GM19467 (cell line): Measurements from ENCODE around the gene R3HDM2.

ENCODE experiments used
- ATAC-seq: cut with Tn5 transposase; IDR thresholded peaks from one replicate; pipeline ENCODE4 v1.9.1; 2021; ENCODE audit warnings: mild to moderate bottlenecking, moderate library complexity; ENCODE audit not compliant: unreplicated experiment

R3HDM2 gene

DNA sequence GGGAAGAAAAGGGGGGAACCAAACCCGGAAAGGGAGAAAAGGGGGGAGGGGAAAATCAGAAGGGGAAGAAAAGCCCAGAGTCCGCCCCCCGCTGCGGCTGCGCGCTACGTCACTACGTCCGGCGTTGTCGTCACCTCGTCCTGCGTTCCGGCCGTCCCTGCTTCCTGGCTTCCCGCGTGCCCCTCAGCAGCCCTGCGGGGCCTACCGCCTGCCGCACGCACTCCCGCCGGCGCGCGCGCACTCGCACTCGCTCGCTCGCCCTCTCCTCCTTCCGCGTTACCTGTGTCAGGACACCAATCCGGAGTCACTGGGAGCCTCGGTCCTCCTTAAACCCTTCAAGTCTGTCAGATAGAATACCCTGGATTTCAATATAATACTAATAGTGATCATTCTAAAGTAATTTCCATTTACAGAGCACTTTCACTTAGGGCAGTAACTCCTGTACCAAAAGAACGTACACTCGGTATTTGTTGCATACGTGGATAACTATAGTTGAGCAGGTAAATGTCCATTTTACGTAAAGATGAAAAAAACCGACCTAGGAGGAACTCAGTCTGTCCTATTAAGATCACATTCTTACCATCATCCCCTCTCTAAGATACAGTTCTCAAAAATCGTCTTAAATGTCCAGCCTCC, at the start of gene R3HDM2:
TSS of gene R3HDM2 (minus strand) at position 113 of the 636 bp plus-strand sequence. CDS start 120,615 bp downstream, outside the sequence.
- peak; percentile 94 for ATAC-seq

DNA sequence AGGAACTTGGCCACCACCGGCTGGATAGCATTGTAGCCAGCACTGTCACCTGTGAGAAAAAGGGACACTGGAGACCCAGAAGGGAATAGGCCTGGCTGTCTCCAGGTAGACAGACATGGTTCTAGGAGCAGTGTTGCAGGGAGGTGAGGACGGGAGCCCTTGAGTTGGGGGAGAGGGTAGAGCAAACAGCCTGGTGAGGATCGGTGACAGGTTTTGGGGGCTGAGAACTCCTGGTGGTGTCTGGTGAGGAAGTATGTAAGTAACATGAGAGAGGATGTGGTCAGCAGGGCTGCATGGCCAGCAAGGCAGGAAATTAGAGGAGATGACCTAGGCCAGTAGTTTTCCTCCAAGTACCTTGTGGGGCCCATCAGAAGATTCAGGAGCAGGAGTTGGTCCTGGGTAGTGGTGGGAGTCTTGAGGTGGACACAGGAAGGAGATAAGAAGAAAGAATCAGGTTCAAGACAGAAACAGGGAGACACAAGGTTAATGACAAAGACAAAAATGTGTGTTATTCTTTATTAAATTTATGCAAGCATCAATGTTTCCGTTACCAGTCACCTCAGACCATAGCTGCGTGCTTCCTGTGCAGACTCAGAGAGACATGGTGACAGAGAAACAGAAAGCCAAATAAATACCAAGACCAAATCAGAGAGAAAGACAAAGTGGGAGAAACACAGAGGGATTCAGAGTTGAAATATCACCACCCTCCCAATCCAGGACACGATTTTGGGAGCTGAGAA, 48.7 kb upstream of the R3HDM2 start, which contains the start of gene ARHGAP9:
TSS of gene ARHGAP9 (minus strand) at position 491 of the 740 bp plus-strand sequence. CDS start at position 31, 460 bp downstream.
- no peak for ATAC-seq

DNA sequence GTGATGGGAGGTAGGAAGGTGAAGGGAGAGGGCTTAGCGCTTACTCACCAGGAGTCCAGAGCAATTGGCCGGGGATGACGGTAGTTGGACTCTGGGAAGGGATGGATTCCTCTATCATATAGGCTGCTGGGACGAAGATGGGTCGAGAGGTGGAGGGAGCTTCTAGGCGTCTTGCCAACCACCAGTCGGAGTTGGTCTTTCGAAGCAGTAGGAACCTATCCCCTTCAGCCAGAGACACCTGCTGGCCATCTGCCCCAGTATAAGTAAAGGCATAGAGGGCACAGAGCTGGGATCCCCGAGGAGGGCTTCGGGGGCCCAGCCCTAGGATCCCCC, 48.2 kb upstream of the R3HDM2 start:
- ATAC-seq: no peak

DNA sequence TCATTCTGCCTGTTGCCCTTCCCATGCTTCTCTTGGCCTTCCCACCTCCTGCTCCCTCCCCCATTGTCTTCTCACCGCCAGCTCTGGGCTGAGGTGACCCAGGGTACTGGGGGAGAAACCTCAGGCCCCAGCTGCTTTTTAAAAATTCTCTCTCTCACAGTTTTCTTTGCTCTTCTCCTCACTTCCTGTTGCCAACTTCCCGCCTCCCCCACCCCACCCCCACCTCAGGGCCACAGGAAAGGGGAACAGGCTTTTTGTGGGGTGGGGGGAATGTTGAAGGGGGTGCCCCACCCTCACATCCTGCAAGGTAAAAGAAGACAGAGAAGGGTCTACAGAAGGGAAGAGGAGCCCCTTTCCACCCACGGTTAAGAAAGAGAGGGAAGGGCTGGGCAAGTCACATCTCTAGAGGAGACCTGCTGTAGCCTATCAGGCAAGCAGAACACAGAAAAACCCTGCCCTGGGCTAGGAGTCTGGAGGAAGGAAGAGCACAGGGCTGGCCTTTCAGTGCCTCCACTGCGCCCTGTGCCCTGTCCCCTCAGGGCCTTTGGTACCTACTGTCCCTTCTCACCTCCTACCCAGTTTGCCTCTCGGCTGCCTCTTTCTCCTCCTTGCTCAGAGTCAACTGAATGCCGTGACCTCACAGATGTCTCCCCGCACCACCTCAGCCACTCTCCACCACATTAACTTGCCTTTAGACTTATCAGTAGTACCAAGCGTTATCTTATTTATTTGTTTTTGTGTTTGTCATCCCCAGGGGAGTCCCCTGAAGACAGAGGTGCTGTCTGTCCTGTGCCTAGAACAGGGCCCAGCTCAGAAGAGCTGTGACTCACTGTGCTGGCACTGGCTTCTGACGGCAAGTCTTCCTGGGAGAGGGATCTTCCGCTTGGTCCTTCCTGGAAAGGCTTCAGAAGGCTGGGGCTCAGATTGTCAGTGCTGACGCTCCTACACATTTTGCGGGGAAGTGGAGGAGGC, 47.2 kb upstream of the R3HDM2 start:
- ATAC-seq: peak; percentile 33

DNA sequence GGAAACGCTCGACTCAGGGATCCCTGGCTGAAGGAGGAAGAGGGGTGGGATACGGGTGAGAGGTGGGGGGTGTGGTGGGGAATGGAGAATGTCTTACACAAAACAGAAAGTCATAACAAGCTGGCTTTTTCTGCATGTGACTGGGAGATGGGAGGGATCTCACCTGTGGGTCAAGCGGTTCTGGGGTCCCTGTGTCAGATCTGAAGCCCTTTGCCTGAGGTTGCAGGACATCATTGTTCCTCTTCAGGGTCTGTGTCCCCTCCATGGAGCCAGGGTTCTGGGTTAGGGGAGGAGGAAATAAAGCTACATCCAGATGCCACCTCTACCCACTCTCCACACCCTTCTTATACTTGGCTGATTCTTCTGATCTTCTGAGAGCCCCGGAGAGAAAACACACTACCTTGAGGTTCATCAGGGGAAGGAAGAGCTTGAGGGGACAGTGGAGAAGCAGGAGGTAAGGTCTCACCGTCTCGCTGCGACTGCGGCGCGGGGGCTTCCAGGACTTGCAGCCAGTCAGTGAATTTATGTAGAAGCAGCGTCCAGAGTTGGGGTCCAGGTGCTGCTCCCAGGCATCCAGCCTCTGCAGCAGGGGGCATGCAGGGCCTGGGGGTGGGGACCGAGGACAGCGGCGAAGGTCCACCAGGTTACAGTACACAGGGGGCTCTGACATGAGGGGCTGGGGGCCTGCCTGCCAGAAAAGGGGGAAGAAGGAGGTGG, 46.3 kb upstream of the R3HDM2 start:
- ATAC-seq: no peak

DNA sequence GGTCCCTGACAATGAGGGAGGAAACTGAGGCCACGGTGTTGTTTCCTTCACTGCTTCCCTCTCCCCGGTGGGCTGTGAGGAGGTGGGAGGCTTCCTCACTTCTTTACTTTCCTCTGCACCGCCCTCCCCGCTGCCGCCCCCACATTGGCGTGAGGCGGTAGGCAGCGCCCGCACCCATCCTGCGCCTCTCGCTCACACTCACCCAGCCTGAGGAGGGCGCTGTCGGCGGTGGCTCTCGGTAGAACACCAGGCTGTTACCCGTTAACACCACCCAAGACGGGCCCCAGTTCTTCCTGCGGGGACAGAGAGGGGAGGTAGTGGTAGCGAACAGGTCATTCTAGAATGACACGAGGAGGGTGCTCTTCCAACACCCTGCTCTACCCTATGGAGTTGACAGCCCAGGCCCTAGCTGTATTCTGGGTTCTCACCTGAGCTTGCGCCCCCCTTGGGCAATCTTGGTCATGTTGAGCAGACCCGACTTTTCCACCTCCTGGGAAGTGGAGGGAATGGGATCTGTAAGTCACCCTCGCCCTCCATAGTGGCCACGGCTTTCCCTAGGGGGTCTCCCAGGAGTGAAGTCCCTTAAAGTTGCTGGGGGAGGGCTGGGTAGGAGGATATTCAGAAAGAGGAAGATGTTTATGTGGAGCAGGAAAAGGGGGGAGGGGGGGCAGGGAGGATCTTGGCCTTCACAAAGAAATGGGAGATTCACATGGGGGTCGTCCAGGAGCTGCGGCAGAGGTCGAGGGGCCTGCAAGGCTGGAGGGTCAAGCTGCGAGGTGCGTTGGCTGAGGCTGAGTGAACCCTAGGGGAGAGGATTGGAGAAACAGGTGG, 45.5 kb upstream of the R3HDM2 start:
- ATAC-seq: no peak

DNA sequence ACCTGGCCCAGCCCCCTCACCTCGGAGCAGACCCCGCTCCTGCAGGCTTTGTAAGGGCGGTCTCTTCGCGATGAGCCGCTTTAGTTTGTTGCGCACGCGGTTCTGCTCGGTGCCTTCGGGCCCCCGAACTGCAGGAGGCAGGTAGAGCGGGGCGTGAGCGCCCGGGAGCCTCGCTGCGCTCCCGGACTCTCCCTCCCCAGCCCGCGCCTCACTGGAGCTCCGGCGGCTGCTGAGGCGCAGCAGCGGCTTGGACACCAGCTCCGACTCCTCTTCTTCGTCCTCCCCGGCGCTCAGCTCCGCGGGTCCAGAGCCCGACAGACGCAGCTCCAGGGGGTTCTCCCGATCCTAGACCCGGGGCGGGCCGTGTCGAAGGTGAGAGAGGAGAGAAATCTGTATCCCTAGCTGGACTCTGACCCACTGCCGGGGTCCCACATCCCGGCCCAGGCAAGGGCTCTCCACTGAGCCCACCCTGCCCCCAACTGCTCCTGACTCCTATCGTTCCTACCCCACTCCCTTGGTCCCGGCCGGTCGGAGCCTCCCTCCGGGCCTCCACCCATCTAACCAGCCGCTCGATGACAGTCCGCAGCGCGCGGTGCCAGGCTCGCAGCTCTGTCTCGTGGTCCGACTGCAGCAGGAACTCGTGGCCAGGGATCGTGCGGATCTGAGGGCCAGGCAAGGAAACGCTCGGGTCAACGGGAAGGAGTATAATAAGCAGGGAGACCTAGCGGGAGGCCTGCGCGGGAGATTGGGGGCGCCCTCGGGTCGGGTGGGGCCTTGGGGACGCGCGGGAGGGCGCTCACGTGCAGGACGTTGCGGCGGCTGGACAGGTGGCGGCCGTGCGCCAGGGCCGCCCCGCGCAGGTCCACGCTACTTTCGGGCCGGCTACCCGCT, 44.7 kb upstream of the R3HDM2 start:
- ATAC-seq: no peak

DNA sequence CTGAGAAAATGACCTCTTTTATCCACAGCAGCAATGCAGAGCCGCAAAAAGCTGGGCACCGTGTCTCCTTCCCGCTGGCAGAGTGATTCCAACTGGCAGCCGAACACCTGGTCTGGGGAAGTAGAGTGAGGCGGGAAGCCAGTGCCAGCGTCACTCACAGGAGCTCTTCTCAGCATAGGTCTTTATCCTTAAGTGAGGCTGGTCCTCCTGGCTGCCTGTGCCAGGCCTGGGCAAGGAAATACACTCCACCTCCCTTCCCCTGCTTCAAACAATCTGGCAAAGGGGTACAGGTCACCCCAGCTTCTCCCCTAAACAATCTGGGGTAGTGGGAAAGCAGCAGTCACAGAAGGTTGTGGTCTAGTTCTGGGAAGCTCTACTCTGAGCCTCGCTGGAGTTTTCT, 44.0 kb upstream of the R3HDM2 start:
- no peak for ATAC-seq

DNA sequence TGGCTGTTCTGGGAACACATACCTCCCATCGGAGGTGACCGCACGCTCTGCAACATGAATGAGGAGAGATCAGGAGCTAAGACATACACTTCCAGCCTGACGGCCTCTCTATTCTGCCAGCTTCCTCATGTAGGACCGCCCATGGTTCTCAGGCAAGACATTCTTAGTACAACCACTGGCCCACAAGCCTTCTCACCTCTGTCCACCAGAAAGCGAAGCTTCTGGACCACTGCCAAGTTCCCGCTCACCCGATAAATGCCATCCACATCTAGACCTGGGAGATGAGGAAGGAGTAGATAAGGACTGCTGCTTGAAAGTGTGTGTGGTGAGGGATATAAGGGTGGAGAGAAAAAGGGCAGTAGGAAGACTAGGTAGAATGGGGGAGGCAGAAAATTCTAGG, 43.6 kb upstream of the R3HDM2 start:
- ATAC-seq: no peak

DNA sequence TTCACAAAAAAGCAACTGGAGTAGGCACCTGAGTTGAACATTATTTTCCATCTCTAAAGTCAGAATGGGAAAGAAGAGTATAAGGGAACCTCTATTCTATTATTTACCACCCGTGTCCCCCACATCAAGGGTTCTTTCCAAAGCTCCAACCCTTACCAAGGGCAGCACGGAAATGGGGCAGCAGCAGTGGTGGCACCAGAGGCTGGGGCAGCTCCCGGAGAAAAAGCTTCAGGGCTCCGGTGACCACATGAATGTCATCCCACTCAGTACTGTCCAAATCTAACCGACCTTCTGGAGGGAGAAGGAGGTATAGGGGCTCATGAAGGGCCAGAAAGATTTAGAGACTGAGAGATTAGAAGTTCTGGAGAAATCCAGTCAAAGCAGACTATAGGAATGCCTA, 43.0 kb upstream of the R3HDM2 start:
- no peak for ATAC-seq

DNA sequence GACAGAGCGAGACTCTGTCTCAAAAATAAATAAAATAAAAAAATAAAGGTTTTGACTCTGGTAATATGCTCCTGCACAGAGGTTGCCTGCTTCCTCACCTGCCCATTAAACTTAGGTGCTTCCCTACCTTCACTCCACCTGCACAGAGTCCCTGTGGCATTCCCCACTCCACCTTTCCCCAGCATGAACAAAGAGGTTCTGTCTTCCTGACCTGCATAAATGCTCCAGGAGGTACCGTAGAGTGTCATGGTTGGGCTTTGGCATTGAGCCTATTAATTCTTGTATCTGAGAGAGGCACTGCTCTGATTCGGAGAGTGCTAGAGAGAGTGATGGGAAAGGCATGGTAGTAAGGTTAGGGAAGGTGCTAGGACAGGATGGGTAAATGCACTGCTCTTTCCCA, 42.5 kb upstream of the R3HDM2 start:
- ATAC-seq: no peak

DNA sequence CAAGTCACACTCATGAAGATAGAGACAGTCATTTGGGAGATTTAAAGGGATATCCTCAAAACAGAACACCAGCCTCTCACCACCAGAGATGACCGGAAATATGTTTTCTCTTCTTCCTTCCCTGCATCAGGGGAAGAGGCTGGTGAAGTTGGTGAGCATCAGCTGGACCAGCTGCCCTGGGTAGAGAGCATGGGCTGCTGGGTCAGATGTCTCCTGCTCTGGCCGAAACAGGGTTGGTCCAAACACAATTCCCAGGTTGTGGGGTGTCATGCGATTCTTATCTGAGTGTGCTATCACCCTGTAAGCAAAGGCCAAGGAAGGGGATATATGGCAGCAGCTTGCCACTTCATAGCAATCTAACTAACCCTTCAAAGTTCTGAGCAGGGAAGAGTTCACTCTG, 41.5 kb upstream of the R3HDM2 start:
- no peak for ATAC-seq

DNA sequence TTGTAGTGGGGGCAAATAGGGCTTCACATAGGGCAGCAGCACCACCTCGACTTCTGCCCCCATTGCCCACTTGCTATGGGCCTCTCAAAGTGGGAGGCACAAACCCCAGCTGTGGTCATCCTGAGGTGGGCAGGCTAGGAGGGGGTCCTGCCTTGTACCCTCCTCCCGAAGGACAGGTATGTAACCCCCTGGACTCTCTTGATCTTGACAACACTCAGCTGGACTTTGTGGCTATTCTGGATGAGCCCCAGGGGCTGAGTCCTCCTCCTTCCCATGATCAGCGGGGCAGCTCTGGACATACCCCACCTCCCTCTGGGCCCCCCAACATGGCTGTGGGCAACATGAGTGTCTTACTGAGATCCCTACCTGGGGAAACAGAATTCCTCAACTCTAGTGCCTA, 40.8 kb upstream of the R3HDM2 start:
- no peak for ATAC-seq

DNA sequence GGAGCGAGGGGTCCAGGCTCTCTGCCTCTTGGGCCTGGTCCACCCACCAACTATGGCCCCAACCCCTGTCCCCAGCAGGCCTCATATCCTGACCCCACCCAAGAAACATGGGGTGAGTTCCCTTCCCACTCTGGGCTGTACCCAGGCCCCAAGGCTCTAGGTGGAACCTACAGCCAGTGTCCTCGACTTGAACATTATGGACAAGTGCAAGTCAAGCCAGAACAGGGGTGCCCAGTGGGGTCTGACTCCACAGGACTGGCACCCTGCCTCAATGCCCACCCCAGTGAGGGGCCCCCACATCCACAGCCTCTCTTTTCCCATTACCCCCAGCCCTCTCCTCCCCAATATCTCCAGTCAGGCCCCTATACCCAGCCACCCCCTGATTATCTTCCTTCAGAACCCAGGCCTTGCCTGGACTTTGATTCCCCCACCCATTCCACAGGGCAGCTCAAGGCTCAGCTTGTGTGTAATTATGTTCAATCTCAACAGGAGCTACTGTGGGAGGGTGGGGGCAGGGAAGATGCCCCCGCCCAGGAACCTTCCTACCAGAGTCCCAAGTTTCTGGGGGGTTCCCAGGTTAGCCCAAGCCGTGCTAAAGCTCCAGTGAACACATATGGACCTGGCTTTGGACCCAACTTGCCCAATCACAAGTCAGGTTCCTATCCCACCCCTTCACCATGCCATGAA, 40.3 kb upstream of the R3HDM2 start:
- no peak for ATAC-seq

DNA sequence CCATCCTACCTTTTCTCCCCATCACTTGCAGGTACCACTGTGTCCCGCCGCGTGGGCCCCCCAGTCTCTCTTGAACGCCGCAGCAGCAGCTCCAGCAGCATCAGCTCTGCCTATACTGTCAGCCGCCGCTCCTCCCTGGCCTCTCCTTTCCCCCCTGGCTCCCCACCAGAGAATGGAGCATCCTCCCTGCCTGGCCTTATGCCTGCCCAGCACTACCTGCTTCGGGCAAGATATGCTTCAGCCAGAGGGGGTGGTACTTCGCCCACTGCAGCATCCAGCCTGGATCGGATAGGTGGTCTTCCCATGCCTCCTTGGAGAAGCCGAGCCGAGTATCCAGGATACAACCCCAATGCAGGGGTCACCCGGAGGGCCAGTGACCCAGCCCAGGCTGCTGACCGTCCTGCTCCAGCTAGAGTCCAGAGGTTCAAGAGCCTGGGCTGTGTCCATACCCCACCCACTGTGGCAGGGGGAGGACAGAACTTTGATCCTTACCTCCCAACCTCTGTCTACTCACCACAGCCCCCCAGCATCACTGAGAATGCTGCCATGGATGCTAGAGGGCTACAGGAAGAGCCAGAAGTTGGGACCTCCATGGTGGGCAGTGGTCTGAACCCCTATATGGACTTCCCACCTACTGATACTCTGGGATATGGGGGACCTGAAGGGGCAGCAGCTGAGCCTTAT, 39.6 kb upstream of the R3HDM2 start:
- no peak for ATAC-seq

DNA sequence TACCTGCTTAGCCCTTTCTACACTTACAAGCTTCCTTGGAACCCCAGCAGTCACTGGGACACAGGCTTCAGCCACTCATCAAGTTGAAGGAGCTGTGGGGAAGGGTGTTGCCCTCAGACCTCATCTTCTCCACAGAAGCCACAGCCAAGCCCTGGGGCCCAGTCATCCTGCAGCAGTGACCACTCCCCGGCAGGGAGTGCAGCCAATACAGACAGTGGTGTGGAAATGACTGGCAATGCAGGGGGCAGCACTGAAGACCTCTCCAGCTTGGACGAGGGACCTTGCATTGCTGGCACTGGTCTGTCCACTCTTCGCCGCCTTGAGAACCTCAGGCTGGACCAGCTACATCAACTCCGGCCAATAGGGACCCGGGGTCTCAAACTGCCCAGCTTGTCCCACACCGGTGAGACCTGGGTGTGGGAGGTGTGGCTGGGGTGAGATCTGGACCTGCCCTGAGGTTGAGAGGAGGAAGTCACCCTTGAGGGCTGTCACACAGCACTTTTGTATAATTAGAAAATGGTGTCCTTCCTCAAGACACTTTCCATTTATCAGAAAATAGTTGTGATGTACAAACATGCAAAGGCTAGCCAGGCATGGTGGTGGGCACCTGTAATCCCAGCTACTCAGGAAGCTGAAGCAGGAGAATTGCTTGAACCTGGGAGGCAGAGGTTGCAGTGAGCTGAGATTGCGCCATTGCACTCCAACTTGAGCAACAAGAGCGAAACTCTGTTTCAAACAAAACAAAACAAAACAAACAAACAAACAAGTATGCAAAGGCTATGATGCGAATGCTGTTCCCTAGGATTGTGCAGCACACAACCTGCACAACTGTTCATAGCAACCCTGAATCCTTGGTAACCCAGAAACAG, 38.7 kb upstream of the R3HDM2 start:
- ATAC-seq: no peak

DNA sequence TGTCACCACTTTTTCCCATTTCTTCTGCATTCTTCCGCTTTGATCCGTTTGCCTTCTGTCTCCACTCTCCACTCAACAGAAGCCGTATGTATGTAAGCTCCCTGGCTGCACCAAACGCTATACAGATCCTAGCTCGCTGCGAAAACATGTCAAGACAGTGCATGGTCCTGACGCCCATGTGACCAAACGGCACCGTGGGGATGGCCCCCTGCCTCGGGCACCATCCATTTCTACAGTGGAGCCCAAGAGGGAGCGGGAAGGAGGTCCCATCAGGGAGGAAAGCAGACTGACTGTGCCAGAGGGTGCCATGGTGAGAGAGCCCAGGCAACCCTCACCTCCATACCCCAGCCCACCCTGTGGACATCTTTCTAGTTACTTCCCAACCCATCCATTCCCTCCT, 37.1 kb upstream of the R3HDM2 start:
- no peak for ATAC-seq
